A673 (cell line): Measurements from ENCODE around the gene SPATA13. TPM values are rescaled to one million over a fixed set of nuclear protein-coding genes. Genes with fewer than 3 reads are reported as not detected.

ENCODE experiments used
- BruUV-seq: library from RNA; stranded (reverse); fragments of 400-500 nt; replicated peaks from 2 replicates; lab custom pipeline; 2021; lab: Mats Ljungman, UMichigan
- CTCF ChIA-PET: fragments of 300-600 bp; sonication (Branson Sonifier 250); formaldehyde crosslinking; loops from one replicate; lab custom pipeline; 2022; ENCODE audit warnings: antibody characterized with exemption; lab: Charles Lee
- POLR2A ChIA-PET: fragments of 300-600 bp; sonication (Branson Sonifier 250); formaldehyde crosslinking; loops from one replicate; lab custom pipeline; 2022; ENCODE audit warnings: antibody characterized with exemption; ENCODE audit not compliant: low non-redundant PET; lab: Charles Lee
- DNase-seq: peaks from one replicate; pipeline ENCODE4 v3.0.0-alpha.2; 2015; ENCODE audit warnings: low spot score
- H3K27ac ChIP-seq: fragments of 200-600 bp; sonication (generic); 2 replicates; pipeline ENCODE4 v1.5.1; 2016; ENCODE audit warnings: mixed run types, low read depth, mild to moderate bottlenecking, mixed read lengths, antibody characterized with exemption, low read length; ENCODE audit not compliant: poor library complexity, severe bottlenecking
- H3K27me3 ChIP-seq: fragments of 200-600 bp; sonication (generic); replicated peaks from 2 replicates; pipeline ENCODE4 v1.6.1; 2017; ENCODE audit warnings: mixed run types, low read depth, mild to moderate bottlenecking, mixed read lengths, antibody characterized with exemption, low read length; ENCODE audit not compliant: insufficient read depth, poor library complexity
- H3K36me3 ChIP-seq: fragments of 200-600 bp; sonication (generic); 2 replicates; pipeline ENCODE4 v1.6.1; 2016; ENCODE audit warnings: mixed run types, mild to moderate bottlenecking, mixed read lengths, antibody characterized with exemption, low read length; ENCODE audit not compliant: insufficient read depth, poor library complexity, severe bottlenecking
- H3K4me1 ChIP-seq: fragments of 200-600 bp; sonication (generic); 2 replicates; pipeline ENCODE4 v1.6.1; 2017; ENCODE audit warnings: mixed run types, mild to moderate bottlenecking, mixed read lengths, antibody characterized with exemption, low read length; ENCODE audit not compliant: insufficient read depth, poor library complexity, severe bottlenecking
- H3K4me3 ChIP-seq: fragments of 200-600 bp; sonication (generic); 2 replicates; pipeline ENCODE4 v1.5.1; 2016; ENCODE audit warnings: low read depth, mixed run types, mild to moderate bottlenecking, mixed read lengths, low read length; ENCODE audit not compliant: poor library complexity, severe bottlenecking
- H3K9me3 ChIP-seq: fragments of 200-600 bp; sonication (generic); 2 replicates; pipeline ENCODE4 v1.6.1; 2016; ENCODE audit warnings: mixed run types, low read depth, mild to moderate bottlenecking, mixed read lengths, antibody characterized with exemption, low read length; ENCODE audit not compliant: poor library complexity, severe bottlenecking
- EZH2 ChIP-seq: fragments of 200-600 bp; sonication (generic); IDR thresholded peaks from 2 replicates; pipeline ENCODE4 v1.6.1; 2017; ENCODE audit warnings: borderline replicate concordance, low read depth, mild to moderate bottlenecking, mixed read lengths, antibody characterized with exemption, low read length; ENCODE audit not compliant: poor library complexity, severe bottlenecking
- intact Hi-C: fragments of 100-400 bp; cut with micrococcal nuclease; formaldehyde crosslinking; loops from one replicate; pipeline ENCODE4 v1.10.0; 2022; ENCODE audit not compliant: unreplicated experiment
- total RNA-seq: library from RNA; stranded (reverse); gene quantifications from 2 replicates; pipeline ENCODE4 v1.2.3, GENCODE V29; 2021
- TF ChIP-seq, protein P1 (sequence below): fragments of 300-800, 200-600 bp; sonication (generic); conservative IDR thresholded peaks from 2 replicates; pipeline ENCODE4 v1.5.1; 2017; ENCODE audit warnings: low read depth, mild to moderate bottlenecking, antibody characterized with exemption, low read length, moderate library complexity, mixed read lengths

SPATA13 gene
- total RNA-seq, 1 experiment from 2014 or later: 58.2 TPM

DNA sequence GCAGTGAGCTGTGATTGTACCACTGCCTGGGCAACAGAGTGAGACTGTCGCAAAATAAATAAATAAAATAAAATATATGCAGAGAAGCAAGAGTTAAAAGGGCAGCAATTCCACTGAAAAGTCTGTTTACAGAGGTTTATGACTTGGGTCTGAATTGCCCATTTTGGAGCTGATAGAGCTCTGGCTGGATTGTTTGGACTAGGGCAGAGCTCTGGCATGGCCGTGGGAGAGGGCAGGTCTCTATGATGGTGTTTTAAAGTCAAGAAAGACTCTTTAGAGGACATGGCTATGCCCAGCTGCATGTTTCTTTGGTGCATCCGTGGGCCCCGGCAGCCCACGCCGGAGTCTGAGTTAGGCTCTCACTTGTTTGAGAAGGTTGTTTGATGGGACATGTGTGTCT is 84.3 kb downstream of the SPATA13 start:
- POLR2A ChIA-PET: no interaction called here
- intact Hi-C loops: no loop called here
- BruUV-seq: no TSS peak
- Histone ChIP-seq H3K9me3 (no peaks in the 10 kb centered on the region), H3K27ac (no peak overlapping the region), H3K27me3 (no peaks in the 10 kb centered on the region), H3K4me1 (no peaks in the 10 kb centered on the region), H3K36me3 (no peaks in the 10 kb centered on the region), H3K4me3 (no peak overlapping the region)
- DNase-seq: no peak
- TF ChIP-seq, protein P1, sequence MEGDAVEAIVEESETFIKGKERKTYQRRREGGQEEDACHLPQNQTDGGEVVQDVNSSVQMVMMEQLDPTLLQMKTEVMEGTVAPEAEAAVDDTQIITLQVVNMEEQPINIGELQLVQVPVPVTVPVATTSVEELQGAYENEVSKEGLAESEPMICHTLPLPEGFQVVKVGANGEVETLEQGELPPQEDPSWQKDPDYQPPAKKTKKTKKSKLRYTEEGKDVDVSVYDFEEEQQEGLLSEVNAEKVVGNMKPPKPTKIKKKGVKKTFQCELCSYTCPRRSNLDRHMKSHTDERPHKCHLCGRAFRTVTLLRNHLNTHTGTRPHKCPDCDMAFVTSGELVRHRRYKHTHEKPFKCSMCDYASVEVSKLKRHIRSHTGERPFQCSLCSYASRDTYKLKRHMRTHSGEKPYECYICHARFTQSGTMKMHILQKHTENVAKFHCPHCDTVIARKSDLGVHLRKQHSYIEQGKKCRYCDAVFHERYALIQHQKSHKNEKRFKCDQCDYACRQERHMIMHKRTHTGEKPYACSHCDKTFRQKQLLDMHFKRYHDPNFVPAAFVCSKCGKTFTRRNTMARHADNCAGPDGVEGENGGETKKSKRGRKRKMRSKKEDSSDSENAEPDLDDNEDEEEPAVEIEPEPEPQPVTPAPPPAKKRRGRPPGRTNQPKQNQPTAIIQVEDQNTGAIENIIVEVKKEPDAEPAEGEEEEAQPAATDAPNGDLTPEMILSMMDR: no peak
- no peak for TF ChIP-seq EZH2
- CTCF ChIA-PET: interaction anchor here (0.7 kb wide), 1 partner anchor 17 kb away, joined by 4 read pairs; no protein-coding TSS in a partner anchor

DNA sequence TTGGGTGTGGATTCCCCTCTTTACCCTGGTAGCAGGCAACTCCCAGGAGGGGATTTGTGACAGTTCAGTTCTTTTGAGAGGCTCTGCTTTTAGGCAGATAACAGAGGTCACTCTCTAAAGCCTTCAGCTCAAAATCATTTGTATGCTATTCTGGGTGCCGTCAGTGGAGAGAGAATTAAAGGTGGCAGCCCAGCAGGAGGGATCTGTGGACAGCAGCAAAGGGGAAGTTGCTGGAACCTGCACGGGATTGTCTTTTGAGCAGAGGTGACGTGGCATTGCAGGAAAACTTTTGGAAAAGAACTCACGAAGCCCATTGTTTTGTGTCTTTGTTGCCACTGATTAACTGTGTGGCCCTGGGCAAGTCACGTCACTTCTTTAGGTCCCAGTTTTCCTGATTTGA is 86.5 kb downstream of the SPATA13 start:
- intact Hi-C loops: no loop called here
- Histone ChIP-seq H3K4me1 (peaks cover 4% of the 10 kb centered on the region), H3K27ac (no peak overlapping the region), H3K9me3 (no peaks in the 10 kb centered on the region), H3K27me3 (no peaks in the 10 kb centered on the region), H3K4me3 (no peak overlapping the region), H3K36me3 (no peaks in the 10 kb centered on the region)
- BruUV-seq: no TSS peak
- TF ChIP-seq EZH2: no peak
- TF ChIP-seq, protein P1: no peak
- POLR2A ChIA-PET: no interaction called here
- DNase-seq: no peak
- CTCF ChIA-PET: no interaction called here

DNA sequence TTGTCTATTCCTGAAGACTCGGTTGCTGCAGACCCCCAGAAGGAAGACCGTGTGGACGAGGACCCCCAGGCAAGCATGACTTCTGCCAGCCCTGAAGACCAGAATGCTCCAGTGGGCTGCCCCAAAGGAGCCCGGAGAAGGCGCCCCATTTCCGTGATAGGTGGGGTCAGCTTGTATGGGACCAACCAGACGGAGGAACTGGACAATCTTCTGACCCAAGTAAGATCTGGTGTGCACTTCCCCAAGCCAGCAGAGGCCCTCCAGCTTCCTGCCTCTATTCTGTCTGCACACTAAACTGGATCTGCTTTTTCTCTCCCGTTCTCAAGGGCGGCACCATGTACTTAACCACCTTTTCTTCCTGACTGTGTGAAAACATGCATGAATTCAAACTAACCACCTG is 89.1 kb downstream of the SPATA13 start:
- H3K27ac ChIP-seq: no peak overlapping the region
- intact Hi-C loops: no loop called here
- TF ChIP-seq, protein P1: no peak
- no TSS peak for BruUV-seq
- POLR2A ChIA-PET: no interaction called here
- DNase-seq: no peak
- no peak overlapping the region for H3K4me3 ChIP-seq
- no peaks in the 10 kb centered on the region for H3K9me3 ChIP-seq
- peaks cover 4% of the 10 kb centered on the region for H3K4me1 ChIP-seq
- no peaks in the 10 kb centered on the region for H3K36me3 ChIP-seq
- no peaks in the 10 kb centered on the region for H3K27me3 ChIP-seq
- CTCF ChIA-PET: no interaction called here
